Dedifferentiated amniotic fluid mesenchymal stem cell (primary cell): Measurements from ENCODE around the gene PLAAT5.
"Not testable (repeated sequence)": the region's sequence is repeated elsewhere in the genome, so short reads cannot be mapped to it uniquely, and the experiment has no call there.

Experiments
- DNase-seq: peaks from one replicate; pipeline ENCODE4 v3.0.0-alpha.2; 2016; ENCODE audit errors: extremely low spot score

Gene PLAAT5, protein sequence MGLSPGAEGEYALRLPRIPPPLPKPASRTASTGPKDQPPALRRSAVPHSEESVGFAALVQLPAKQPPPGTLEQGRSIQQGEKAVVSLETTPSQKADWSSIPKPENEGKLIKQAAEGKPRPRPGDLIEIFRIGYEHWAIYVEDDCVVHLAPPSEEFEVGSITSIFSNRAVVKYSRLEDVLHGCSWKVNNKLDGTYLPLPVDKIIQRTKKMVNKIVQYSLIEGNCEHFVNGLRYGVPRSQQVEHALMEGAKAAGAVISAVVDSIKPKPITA

GRCh38 chr11:63490551-63491239 is at the start of gene PLAAT5:
TSS of gene PLAAT5 (minus strand) at chr11:63491167. CDS start at chr11:63491034, 133 bp downstream.
- DNase-seq = no peak

DNA sequence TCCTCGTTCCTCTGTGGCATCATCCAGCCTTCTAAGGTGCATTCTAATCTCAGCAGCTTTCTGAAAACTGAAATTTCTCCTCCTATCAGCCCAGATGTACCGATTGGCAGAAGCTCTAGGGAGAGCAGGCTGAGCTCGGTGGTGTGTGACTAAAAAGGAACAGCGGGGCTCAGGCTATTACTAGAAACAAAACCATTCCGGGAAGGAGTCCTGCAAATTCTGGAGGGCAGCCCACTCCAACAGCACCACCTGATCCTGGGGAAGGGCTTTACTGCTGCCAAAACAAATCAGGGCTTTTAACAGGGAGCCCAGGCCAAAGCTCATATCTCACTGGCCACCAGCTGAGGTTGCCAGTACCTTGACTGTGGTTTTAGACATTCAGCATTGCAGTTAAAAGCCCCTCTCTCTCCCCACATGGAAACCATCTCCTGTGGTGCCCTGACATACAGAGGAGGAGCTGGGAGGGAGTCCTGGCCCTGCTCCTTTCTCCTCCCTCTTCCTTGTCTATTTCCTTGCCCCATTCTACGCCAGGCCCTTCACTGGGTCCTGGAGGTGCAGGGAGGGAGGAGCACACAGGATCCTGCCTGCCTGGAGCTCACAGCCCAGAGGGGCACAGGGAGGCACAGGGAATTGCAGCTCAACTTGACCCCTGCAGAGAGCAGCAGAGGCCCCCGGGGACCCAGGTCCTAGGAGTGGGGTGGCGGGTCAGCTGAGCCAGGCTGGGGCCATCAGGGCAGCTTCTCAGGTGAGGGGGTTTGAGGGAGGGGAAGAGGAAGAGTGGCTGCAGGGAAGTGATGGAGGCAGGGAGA is 46.5 kb upstream of the PLAAT5 start:
- DNase-seq = peak; percentile 22

- DNase-seq = peak; percentile 71
Observed at GRCh38 chr11:63536669-63537292, 45.8 kb upstream of the PLAAT5 start, which contains the start of gene PLAAT4. TSS of gene PLAAT4 (plus strand) at chr11:63536808. CDS start at chr11:63536869, 61 bp downstream.

GRCh38 chr11:63535734-63536133 is 44.8 kb upstream of the PLAAT5 start:
- no peak for DNase-seq

DNA sequence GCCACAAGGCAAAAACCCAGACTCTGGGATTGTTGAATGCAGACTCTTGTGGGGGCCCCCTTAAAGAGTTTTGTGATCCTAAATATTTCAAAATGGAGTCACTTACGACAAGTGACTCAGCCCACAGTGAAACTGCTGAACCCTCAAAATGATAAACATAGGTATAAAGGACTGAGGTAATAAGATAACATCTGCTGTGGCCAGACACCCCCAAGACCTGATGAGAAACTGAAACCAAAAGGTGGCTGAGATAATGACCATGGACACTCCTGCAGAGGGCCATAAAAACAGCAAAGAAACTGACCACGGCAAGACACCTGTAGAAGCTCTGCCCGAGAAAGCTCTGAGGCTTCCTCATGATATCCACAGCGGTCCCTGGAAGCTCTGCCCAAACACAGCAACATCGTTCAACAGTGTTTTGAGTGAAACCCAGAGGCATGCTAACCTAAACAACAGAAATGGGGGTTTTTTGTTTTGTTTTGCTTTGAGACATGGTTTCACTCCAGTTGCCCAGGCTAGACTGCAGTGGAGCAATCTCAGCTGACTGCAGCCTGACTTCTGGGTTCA is 44.0 kb upstream of the PLAAT5 start:
- DNase-seq = no peak

- no peak for DNase-seq
Observed at GRCh38 chr11:63534076-63534475, 43.1 kb upstream of the PLAAT5 start.

DNA sequence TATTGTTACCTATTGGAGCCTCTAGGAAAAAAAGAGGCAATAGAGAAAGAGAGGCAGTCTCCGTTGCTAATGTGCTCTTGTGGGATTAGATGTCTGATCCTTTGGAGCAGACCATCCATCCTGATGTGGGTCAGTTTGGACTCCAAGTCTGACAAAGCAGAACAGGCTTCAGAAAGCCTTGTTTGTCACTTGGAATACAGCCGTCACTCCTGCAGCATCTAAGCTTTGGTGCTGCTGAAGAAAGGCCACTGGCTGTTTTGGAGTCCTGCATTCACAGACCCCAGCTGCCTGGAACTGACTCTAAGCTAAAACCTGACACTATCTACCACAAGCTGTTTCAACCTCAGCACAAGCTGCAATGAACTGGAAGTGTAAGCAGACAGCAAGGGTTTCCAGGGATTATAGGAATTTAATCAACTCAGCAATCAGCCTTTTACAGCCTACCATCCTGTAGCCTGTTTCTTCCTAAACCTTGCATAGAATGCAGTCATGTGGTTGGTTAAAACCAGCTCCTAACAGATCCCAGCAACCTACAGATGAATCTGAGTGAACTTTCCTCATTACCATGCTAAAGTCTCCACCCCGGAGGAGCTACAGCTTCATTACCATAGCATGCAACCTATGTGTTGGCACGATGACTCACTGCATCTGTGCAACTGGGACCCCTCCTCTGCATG is 42.0 kb upstream of the PLAAT5 start:
- no peak for DNase-seq

GRCh38 chr11:63532117-63532516 is 41.1 kb upstream of the PLAAT5 start:
- no peak for DNase-seq

DNA sequence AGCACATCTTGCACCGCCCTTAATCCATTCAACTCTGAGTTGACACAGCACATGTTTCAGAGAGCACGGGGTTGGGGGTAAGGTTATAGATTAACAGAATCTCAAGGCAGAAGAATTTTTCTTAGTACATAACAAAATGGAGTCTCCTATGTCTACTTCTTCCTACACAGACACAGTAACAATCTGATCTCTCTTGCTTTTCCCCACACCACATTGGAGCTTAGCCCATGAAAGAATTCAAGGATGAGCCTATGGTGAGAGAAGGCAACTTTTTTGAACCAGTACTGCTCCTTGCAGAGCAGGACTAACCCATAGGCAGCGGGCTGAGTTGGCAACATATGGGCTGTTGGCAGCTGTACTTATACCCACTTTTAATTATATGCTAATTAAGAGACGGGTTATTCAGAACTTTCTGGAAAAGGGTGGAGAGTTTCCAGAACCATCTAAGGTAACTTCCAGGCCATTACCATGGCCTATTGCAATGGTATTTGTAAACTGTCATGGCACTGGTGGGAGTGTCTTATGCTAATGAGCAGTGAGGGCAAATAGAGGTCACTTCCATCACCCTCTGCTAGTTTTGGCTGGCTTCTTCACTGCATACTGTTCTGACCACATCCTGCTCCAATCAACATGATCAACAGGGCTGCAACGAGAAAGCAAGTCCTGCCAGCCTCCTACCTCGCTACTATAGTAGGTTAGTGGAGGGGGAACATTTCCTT is 40.3 kb upstream of the PLAAT5 start:
- DNase-seq = not testable (repeated sequence)

DNA sequence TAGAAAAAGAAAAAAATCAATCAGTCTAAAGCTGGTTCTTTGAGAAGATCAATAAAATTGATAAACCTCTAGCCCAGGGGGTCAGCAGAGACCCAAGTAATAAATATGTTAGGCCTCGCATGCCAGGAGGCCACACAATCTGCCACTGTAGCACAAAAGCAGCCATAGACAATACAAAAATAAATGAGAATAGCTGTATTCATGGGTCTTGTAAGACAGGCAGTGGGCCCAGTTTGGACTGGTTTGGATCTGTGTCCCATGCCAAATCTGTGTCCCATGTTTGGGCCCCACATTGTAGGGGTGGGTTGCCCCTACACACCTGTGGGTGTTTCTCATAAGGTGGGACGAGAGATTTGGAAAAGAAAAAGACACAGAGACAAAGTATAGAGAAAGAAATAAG is 39.1 kb upstream of the PLAAT5 start:
- no peak for DNase-seq

DNA sequence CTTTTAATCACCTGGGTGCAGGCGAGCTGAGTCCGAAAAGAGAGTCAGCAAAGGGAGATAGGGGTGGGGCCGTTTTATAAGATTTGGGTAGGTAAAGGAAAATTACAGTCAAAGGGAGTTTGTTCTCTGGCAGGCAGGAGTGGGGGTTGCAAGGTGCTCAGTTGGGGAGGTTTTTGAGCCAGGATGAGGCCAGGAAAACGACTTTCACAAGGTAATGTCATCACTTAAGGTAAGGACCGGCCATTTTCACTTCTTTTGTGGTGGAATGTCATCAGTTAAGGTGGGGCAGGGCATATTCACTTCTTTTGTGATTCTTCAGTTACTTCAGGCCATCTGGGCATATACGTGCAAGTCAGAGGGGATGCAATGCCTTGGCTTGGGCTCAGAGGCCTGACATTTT is 38.4 kb upstream of the PLAAT5 start:
- DNase-seq = not testable (repeated sequence)

DNA sequence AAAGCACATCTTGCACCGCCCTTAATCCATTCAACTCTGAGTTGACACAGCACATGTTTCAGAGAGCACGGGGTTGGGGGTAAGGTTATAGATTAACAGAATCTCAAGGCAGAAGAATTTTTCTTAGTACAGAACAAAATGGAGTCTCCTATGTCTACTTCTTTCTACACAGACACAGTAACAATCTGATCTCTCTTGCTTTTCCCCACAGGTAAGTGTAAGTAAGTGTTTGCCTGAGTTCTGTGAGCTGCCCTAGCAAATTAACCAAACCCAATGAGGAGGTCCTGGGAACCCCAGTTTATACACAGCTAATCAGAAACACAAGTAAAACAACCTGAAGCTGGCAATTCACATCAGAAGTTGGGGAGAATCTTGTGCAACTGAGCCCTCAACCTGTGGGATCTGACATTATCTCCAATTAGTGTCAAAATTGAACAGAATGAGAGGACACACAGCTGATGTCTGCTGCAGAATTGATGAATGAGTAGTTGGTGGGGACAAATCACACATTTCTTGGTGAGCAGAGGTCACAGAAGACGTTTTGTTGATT is 37.8 kb upstream of the PLAAT5 start:
- not testable (repeated sequence) for DNase-seq

DNA sequence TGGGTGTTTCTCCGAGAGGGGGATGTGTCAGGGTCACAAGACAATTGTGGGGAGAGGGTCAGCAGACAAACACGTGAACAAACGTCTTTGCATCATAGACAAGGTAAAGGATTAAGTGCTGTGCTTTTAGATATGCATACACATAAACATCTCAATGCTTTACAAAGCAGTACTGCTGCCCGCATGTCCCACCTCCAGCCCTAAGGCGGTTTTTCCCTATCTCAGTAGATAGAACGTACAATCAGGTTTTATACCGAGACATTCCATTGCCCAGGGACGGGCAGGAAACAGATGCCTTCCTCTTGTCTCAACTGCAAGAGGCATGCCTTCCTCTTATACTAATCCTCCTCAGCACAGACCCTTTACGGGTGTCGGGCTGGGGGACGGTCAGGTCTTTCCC is 37.2 kb upstream of the PLAAT5 start:
- not testable (repeated sequence) for DNase-seq

DNA sequence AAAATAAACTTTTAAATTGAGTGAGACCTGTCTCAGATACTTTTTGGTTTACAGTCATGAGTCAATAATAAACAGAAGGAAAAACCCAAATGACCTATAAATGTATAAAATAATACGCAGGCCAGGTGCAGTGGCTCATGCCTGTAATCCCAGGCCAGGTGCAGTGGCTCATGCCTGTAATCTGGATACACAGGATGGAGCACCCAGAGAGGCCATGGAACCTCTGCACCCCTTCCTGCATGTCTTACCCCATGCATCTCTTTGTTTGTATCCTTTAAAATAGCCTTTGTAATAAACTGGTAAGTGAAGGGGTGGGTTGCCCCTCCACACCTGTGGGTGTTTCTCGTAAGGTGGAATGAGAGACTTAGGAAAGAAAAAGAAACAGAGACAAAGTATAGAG is 36.7 kb upstream of the PLAAT5 start:
- no peak for DNase-seq

GRCh38 chr11:63523151-63523550 is 32.2 kb upstream of the PLAAT5 start:
- no peak for DNase-seq

- DNase-seq = no peak
Observed at GRCh38 chr11:63521896-63522295, 30.9 kb upstream of the PLAAT5 start.

DNA sequence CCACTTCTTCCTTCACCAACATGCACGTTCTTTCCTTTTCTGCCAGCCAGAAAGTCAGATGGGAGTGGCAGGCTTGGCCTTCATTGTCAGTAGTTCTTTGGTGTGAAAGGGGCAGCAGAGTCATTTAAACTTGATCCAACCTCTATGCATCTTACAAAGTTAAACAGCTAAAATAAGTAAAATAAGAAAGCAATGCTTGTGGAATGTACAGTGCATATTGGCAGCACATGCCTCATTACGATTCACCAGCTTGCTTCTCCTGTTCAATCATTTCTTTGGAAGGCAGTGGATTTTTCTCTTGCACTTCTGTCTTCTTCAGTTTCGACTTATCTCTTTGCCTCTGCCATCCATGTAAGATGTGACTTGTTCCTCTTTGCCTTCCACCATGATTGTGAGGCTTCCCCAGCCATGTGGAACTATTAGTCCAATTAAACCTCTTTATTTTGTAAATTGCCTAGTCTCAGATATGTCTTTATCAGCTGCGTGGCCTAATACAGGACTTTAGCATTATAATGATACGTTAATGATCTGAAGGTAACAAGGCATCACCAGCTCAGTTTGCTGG is 29.7 kb upstream of the PLAAT5 start:
- DNase-seq = no peak

- no peak for DNase-seq
Observed at GRCh38 chr11:63518548-63518947, 27.6 kb upstream of the PLAAT5 start.

DNA sequence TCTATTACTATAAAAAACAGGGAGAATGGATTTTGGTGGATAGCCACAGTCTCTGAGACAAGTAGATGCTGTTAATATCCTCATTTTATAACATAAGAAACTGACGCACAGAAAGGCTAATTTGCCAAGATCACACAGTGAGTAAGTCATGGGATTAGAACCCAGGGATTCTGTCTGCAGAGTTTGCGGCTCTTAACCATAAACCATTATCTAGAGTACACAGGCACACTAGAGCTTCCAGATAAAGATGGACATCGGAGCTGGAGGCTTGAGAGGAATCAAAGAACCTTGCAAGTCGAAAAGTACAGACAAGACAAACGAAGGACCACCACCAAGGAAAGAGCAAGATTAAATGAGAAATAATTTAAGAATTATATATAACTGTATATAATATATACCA is 26.2 kb upstream of the PLAAT5 start:
- DNase-seq = no peak

- no peak for DNase-seq
Observed at GRCh38 chr11:63516109-63516508, 25.1 kb upstream of the PLAAT5 start.
